Neural cell (in vitro differentiated cells): ENCODE measurements around the gene COP1.

Experiments used
- CTCF ChIP-seq: fragments of 450-650 bp; IDR thresholded peaks from 2 replicates; pipeline ENCODE4 v1.5.1; 2014; ENCODE audit warnings: antibody characterized with exemption, mild to moderate bottlenecking, moderate library complexity; ENCODE audit not compliant: poor library complexity, severe bottlenecking
- EP300 ChIP-seq: fragments of 450-650 bp; conservative IDR thresholded peaks from 2 replicates; pipeline ENCODE4 v1.6.1; 2014; ENCODE audit warnings: antibody characterized with exemption, mild to moderate bottlenecking, moderate library complexity; ENCODE audit not compliant: poor library complexity, severe bottlenecking
- EZH2 ChIP-seq: fragments of 200-600, 300-800 bp; shearing (Covaris generic), sonication (generic); IDR thresholded peaks from 2 replicates; pipeline ENCODE4 v1.6.1; 2014; ENCODE audit warnings: antibody characterized with exemption, low read length, borderline replicate concordance, mild to moderate bottlenecking; ENCODE audit not compliant: insufficient read depth, poor library complexity, severe bottlenecking
- POLR2AphosphoS5 ChIP-seq: IDR thresholded peaks from 2 replicates; pipeline ENCODE4 v1.6.1; 2012
- RAD21 ChIP-seq: fragments of 450-650 bp; conservative IDR thresholded peaks from 2 replicates; pipeline ENCODE4 v1.6.1; 2014; ENCODE audit warnings: antibody characterized with exemption, mild to moderate bottlenecking, moderate library complexity
- TF ChIP-seq, protein P1 (sequence below): IDR thresholded peaks from 2 replicates; pipeline ENCODE4 v1.6.1; 2012; ENCODE audit warnings: borderline replicate concordance

DNA sequence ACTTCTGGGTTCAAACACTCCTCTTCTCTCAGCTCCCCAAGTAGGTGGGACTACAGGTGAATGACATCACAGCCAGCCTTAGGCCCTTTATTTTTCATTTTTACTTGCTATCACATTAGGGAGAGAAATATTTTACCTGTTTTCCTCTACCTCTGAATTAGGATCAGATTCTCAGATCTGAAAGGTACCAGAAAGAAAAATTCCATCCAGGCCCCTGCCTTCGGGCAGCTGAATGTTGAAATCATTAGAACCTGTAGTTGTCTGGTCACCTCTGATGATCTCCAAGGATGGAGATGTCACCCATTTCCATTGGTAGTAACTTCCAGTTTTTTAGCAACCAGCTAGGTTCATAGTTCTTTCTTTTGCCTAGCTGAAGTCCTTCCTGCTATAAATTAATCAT, 288.1 kb downstream of the COP1 start:
- TF ChIP-seq EZH2 (no peak), CTCF (no peak), POLR2AphosphoS5 (no peak), RAD21 (no peak), EP300 (no peak)
- TF ChIP-seq, protein P1, sequence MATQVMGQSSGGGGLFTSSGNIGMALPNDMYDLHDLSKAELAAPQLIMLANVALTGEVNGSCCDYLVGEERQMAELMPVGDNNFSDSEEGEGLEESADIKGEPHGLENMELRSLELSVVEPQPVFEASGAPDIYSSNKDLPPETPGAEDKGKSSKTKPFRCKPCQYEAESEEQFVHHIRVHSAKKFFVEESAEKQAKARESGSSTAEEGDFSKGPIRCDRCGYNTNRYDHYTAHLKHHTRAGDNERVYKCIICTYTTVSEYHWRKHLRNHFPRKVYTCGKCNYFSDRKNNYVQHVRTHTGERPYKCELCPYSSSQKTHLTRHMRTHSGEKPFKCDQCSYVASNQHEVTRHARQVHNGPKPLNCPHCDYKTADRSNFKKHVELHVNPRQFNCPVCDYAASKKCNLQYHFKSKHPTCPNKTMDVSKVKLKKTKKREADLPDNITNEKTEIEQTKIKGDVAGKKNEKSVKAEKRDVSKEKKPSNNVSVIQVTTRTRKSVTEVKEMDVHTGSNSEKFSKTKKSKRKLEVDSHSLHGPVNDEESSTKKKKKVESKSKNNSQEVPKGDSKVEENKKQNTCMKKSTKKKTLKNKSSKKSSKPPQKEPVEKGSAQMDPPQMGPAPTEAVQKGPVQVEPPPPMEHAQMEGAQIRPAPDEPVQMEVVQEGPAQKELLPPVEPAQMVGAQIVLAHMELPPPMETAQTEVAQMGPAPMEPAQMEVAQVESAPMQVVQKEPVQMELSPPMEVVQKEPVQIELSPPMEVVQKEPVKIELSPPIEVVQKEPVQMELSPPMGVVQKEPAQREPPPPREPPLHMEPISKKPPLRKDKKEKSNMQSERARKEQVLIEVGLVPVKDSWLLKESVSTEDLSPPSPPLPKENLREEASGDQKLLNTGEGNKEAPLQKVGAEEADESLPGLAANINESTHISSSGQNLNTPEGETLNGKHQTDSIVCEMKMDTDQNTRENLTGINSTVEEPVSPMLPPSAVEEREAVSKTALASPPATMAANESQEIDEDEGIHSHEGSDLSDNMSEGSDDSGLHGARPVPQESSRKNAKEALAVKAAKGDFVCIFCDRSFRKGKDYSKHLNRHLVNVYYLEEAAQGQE: no peak
